Measurements from ENCODE around the gene SMCO4.

The SMCO4 gene

DNA sequence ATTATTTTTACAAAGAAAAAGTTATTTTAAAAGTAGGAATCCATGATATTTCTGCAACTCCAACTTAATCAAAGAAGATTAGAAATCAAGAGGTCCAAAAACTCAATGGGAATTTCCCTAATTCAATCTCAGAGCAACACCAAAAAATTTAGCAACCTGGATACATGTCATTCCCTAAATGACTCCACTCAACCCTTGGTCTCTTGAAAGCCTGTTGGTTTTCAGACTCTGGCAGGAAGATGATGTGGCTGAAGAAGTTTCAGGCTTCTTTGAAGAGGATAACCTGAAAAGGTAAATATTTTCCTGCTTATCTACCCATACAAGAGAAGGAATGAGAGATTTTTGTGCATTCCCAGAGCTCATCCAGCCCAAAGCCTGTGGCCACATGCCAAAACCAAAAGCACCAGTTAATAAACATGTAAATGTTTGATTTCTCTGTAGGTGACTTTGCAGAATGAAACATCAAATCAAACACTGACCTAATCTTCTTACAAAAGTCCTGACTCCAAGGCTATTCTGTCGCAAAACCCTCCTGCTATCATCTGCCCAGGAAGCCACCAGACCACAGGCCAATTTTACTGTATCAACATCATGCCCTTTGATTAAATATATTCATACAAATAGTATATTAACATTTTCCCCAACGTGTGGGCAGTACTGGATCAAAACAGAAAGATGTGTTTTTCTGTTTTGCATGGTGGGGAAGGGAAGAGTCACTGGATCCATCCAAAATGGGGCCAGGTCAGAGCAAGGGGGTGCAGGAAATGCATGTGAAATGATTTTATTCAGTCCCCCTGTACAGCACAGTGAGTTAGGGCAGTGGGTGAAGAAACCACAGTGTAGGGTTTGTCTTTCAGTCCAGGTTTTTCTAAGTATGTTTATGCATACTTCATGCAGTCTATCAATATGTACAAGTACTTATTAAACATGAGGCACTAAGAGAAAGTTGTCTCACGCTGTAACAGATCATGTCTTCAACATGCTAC is 38.8 kb downstream of the SMCO4 start:
- no peak for DNase-seq (ENCODE audit: low read depth)

DNA sequence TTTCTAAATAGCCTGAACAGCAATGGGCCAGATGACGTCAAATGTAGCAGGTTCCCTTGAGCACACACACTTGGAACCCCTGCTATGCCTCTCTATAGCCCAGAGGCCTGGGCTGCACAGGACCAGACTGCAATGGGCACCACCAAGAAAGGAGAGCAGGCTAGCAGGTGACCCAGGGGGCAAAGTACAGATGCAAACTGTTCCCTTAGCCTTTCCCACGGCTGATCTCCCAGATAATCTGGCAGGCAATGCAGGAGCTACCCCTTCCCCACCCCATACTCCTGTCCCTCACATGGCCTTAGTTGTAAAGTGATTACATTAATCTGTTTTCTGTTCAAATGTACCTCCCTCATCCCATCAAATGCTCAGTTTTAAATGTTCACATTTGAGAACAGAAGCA is 41.3 kb downstream of the SMCO4 start:
- no peak for DNase-seq (ENCODE audit: low read depth)

DNA sequence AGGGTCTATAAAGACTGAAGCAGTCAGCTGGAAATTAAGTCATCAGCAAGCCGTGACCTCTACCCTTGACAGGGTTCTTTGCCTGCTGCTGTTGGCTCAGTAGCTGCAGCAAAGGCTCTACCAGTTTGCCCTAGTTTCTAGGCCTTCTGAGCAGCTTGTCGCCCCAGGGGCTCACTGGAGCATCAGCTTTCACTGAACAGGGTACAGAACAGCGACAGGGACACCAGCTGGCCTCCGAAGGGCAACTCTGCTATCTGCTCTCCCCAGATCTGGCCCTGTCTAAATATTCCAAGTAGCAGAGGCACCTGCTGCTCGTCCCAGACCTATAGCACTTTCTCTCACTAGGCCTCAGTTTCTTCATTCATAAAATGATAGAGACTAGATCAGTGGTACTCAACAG is 42.4 kb downstream of the SMCO4 start:
- no peak for DNase-seq (ENCODE audit: low read depth)

DNA sequence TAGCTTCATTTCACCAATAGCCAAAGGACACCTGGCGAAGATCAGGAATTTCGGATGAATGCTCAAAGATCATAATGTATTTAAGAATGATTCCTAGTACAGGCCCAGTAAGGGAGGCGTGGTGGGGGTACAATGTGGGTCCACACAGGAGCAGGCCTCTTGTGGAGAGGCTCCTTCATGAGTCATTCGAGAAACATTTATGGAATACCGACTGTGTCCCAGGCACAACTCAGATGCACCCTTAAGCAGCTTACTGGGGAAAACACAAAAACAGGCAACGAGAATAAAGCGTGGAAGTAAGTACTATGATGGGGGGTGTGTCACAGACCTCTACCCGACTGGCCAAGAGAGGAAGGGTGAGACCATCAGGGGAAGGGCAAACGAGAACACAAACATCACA is 44.5 kb downstream of the SMCO4 start:
- DNase-seq (ENCODE audit: low read depth), result peak; percentile 10

DNA sequence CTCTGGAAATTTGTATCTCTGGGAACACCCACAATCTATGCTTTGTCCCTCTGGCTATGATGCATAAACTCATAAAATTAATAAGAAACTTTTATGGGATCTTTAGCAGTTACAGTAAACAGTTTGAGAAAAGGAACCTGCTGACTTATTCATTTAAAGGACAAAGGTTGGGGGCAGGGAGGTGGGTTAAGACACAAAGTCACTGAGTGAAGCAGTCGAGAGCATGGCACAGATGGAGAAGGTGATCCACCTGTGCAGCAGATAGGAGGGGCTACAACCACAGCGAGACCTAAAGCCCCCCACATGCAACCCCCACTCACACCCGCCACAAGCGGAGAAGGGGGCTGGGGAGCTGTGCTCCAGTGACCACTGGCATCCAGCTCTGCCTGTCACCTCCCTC is 45.0 kb downstream of the SMCO4 start:
- DNase-seq (ENCODE audit: low read depth), result no peak

DNA sequence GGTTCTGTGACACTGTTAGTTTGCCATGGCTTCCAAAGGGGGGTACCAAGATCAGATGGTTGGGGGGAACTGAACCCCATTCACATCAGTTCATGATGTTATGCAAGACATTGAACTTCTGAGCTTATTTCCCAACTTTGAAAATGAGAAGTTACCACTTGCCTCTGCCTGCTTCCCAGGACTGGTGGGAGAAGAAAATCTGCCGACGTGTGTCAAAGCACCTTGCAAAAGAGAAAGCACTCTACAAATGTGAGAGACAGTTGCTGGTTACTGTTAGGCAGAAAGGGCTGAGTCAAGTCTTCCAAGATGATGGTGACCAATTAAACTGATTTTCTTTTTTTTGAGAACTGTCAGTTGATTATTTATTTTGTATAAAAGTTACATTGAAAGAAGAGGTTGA is 45.6 kb downstream of the SMCO4 start:
- no peak for DNase-seq (ENCODE audit: low read depth)

DNA sequence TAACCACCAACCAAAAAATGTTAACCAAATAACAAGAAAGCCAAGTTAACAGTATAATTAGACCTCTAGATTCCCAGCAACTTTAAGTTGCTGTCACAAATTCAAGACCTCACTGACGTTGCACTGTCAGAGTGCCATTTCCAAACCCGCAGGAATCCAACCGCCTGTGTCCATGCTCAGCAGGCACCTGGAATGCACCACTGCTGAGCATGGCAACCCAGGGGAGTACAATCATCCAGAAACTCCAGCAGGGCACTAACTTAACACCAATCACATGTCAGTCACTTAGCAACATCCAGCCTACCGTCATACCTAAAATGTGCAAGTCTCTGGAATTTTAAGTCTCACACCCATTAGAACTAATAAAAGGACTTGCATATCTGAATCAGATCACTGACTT is 48.8 kb downstream of the SMCO4 start:
- DNase-seq (ENCODE audit: low read depth), result no peak

DNA sequence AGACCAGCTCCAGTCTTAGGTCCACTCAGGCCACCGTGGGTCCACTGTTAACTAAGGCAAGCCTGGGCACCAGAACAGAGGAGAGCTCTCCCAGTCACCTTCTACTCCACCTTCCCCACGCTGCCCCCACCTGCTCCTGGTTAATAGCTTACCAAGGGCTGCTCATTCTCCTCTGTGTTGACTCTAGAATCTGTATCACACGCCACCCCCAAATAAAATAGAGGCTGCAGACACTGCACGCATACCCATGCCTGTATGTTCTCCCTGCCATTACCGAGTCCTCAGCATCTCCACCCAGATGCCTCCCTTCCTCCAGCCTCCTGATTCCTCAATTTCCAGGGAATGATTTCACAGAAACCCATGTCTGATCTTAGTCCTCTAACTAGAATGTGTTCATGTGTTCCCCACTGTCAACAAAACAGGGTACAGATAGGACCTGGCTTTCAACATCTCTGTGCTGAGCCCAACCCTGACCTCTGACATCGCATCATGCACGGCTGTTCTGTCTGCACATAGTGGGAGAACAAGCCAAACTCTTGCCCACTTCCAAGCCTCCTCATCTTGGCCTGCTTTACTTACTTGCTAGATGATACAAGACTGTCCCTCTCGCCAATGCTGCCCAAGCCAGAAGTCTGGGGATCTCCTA is 49.8 kb downstream of the SMCO4 start:
- no peak for DNase-seq (ENCODE audit: low read depth)

DNA sequence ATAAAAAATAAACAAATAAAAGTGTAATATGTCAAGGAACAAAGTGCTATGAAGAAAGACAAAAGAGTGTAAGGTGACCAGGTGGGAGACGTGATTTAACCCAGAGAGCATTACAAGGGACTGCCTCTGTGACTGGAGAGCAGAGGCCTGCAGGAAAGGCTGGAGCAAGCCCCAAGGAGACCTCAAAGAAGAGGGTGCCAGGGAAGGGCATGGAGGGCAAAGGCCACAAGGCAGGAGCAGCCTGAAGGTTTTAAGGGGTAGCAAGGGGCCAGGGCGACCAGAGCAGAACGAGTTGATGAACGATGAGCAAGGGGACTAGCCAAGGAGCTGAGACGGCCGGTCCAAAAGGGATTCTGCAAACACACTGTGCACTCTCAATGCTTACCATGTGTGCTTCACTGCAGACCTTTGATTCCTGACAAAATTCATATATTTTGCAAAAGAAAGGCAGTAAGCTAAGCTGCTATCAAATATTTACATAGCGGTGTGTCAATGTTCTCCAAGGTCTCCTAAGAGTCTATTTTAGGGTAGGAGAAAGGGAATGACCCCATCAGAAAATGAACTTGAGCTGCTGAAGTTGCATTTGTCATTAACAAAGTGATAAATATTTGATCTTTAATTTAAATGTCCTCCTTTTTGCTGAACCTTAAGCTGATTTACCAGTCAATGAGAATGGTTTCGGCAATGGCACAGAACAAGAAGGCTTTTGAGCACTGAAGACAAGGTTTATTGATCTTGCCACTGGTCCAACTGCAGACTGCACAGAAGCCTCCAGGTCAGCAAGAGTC is 50.5 kb downstream of the SMCO4 start:
- DNase-seq (ENCODE audit: low read depth), result no peak

DNA sequence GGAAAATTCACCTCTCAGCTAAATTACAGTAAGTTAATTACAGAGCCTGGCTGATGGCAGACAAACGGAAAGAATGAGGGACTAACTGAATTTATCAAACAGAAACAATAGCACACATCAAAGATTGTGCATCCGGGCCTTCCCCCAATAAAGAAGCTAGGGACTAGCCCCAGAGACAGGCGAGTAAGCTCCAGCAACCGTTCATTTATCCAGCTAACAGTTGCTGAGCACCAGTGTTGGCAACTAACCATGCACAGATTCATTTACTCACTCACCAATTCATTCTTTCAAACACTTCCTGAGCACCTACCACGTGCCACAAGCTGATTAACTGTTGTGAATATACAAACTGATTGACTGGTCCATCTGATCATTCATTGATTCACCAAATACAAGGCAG is 51.2 kb downstream of the SMCO4 start:
- no peak for DNase-seq (ENCODE audit: low read depth)

DNA sequence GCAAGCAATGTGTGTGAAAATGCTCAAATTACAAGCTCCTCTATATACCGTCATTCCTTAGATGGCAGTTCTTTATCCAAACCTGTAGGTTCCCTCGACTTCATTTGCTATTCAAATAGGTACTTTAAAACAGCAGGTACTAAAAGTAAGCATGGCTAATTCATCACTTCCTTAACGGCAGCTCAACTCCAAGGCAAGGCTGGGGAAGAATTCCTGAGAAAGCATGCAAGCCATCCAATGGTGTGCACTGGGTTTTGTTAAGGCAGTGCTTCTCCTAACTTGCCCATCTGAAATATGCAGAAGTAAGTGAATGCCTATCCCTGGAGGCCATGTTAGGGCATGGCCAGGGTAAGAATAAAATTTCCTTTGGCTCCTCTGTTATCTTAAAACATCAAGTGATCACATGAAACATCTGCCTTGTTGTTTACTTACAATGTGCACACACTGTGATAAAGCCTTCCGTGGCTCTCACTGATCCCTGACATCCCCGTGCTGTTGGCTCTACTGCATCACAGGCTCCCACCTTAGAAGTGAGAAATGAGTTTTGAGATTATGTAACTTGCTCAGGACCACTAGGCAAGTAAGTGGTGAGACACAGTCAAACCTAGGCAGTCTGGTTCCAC is 52.1 kb downstream of the SMCO4 start:
- no peak for DNase-seq (ENCODE audit: low read depth)

GRCh38 chr11:93489841-93490240 is 53.4 kb downstream of the SMCO4 start:
- no peak for DNase-seq (ENCODE audit: low read depth)

DNA sequence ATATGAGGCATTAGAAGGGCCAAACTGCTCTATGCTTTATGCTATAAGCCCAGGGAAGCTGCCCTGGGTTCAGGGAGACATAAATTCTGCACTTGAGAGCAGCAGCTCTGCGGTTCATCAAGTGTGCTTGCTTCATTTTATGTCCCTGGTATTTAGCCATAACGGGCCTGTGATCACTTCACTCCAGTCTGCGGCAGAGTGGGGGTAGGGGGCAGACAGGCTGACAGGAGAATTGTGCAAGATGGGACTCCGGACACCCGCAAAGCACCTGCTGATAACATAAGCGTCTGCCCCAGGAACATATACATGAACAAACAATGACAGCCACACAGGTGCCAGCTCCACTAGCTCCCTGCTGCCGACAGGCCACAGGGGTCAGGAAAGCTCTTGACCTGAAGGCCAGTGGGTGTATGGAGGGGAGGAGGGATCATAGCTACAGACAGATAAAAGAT is 56.1 kb downstream of the SMCO4 start:
- no peak for DNase-seq (ENCODE audit: low read depth)

DNA sequence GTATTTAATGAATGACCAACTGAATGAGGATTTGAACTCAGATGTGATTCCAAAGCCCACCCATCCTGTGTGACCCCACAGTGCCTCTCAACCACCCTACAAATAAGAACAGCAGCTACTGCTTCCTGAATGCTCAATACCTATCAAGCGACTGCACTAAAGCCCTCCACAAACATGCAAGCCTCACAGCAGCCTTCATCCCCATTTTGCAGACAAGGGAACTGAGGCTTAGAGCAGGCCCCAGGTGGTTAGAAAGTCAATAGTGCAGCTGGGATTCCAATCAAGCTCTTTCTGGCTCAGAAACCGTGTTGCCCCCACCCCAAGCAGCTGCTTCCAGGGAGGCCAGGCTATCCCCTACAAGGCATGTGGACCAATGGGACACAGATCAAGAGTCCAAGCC is 57.2 kb downstream of the SMCO4 start:
- DNase-seq (ENCODE audit: low read depth), result no peak

GRCh38 chr11:93484716-93485115 is 58.5 kb downstream of the SMCO4 start:
- DNase-seq (ENCODE audit: low read depth), result no peak

- no peak for DNase-seq (ENCODE audit: low read depth)
Observed at GRCh38 chr11:93482556-93482955, 60.6 kb downstream of the SMCO4 start.

- no peak for DNase-seq (ENCODE audit: low read depth)
Observed at GRCh38 chr11:93481696-93482095, 61.5 kb downstream of the SMCO4 start.

GRCh38 chr11:93481279-93481678 is 61.9 kb downstream of the SMCO4 start:
- DNase-seq (ENCODE audit: low read depth), result no peak

- no peak for DNase-seq (ENCODE audit: low read depth)
Observed at GRCh38 chr11:93480756-93481155, 62.4 kb downstream of the SMCO4 start.

GRCh38 chr11:93480256-93480655 is 62.9 kb downstream of the SMCO4 start:
- no peak for DNase-seq (ENCODE audit: low read depth)

DNA sequence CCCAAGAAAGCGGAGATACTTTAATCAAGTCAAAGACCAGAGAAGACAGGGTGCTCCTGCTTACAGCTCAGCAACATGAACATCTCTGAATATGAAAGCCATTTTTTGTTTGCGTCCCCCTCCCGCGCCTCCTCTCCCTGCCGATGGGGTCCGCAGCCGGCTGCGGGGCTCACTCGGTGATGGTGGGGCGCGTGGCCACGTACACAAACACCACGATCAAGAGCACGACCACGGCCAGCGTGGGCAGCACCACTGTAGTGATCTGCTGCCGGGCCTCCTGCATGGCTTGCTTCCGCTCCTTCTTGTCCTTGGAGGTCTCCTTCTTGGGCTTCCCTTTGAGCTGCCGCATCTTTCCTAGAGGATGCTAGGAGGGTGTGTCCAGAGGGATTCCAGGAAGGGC is 64.3 kb downstream of the SMCO4 start:
- no peak for DNase-seq (ENCODE audit: low read depth)

DNA sequence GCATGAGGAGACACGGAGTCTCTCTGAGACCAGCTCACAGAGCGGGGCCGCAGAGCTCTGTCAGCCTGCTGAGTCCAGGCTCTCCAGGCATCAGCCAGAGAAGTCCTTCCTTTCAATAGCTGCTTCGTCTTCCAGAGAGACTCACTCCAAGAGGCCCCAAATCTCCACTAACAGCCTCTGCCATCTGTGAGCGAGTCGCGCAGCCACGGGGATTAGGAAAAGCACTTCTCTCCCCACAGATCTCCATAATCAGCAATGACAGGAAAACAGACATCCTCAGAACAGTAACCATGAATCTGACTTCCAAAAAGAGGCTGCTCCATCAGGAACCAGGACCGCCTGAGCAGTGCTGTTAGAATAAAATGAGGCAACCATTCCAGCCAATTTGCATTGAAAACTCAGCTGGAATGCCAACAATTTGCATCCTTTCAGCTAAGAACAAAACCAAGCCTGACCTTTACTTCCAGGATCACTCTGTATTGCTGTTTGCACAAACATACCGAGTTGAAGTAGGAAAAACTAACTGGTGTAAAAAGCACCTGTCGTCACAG is 65.4 kb downstream of the SMCO4 start:
- DNase-seq (ENCODE audit: low read depth), result no peak

Data from HS-5 (cell line).